HG03354 (cell line): Measurements from ENCODE around the gene DIAPH2.

Experiments
- ATAC-seq: cut with Tn5 transposase; IDR thresholded peaks from one replicate; pipeline ENCODE4 v1.9.1; 2021; ENCODE audit warnings: mild to moderate bottlenecking; ENCODE audit not compliant: unreplicated experiment, poor library complexity, severe bottlenecking

Gene DIAPH2

DNA sequence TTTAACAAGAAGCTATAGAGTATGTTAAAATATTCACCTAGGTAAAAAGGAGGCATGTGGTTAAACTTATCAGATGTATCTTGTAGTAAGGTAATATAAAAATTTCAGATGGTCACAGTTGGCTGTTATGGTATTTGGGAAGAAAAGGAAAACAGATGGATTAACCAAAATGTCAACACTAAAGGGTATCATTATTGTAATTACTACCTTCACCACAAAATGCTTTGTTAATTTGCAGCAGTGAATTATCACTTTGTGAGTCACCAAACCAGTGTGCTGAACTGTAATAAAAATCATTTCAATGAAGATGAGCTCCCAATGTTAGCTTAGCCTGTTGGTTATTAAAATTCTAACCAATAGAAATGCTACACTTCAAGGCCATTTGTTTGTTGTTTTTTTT lies 432.9 kb downstream of the DIAPH2 start:
- no peak for ATAC-seq

DNA sequence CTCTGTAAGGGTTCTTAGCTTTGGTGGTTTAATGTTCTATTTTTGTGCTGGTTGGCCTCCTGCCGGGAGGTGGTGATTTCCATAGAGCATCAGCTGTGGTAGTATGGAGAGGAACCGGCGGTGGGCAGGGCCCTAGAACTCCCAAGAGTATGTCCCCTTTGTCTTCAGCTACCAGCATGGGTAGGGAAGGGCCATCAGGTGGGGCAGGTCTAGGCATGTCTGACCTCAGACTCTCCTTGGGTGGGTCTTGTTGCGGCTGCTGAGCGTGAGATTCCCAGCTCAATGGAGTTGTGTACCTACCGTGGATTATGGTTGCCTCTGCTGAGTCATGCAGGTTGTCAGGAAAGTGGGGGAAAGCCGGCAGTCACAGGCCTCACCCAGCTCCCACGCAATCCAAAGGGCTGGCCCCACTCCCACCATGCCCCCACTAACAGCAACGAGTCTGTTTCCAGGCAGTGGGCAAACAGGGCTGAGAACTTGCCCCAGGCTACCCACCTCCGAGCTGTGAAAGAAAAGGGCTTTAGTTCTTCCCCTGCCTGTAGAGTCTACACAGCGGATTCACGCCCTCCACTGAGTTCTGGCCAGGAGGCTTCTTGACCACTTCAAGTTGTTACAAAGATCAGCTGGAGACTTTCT lies 434.9 kb downstream of the DIAPH2 start:
- no peak for ATAC-seq

DNA sequence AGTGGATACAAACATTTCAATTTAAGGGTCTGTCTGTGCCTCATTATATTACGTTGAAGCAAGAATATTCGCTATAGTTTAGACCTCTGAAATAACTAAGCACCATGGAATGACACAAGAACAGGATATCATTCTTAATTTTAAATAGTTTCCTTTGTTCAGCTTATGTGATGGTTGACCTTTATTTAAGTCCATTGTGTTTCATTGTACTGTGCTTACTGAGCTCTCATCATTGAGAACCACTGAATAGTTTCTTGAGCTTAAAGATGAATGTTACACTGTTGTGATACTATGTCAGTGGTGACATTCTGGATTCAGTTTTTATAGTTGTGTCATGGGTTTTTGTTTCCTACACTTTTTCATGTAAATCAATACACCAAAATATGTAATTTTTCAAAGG lies 438.4 kb downstream of the DIAPH2 start:
- ATAC-seq = no peak

DNA sequence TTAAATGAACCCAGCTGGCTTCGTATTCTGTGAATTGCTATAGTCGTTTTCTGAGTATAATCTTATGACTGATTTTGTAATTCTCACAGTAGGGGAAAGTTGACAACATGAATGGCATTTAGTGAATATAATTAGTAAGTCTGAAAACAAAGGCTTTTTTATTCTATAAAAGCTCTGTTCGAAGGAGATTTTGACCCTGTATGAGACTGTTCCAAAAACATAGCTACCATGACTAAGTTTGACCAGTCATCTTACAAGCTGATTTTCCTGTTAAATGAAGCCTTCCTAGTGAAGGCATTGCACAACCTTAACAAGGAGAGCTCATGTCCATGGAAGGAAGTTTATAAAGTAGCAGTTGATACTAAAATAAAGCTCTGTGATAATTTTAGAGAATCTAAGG lies 441.4 kb downstream of the DIAPH2 start:
- ATAC-seq = no peak

DNA sequence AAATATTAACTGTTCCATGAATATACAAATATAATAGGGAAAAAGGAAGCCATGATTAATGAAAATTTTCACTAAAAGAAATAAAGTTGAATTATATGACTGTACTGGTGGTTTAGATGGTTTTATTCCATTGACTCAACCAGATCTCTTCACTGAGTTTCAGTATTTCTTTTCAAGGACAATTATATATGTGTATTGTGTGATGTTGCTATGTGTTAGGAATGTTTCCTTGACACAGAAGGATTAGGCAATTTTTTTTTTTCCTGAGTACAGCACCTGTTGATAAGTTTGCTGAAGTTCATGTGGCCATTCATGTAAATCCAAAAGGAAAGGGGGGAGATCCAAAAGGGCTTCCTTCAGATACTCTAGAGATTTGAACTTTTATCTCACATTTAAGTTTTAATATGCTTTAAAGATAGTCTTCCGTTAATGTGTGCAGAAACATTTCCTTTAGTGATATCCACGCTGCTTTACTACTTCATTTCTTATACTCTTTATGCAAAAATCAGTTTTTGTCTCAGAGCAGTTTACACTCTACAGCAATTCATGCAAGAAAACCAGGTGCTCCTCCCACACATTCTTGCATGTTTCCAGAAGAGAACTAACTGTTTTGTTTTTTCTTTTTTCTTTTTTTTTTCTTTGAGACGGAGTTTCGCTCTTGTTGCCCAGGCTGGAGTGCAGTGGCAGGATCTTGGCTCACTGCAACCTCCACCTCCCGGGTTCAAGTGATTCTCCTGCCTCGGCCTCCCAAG lies 448.2 kb downstream of the DIAPH2 start:
- ATAC-seq = peak; percentile 62

DNA sequence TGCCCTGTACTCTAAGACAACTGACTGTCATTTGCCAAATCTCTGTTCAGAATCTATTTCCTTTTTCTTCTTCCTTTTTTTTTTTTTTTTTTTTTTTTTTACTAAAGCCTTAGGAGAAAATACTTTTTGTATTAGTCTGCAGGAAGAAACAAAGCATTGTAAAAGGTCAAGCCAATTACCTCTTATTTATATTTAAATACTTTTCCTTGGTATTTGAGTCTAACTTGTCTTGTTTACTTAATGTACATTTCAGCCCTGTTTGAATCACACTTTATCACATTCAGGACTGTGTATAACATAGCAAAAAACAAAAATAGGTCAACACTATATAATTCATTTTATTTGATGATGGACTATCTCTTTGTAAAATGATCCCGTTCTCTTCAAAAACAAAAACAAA lies 461.3 kb downstream of the DIAPH2 start:
- no peak for ATAC-seq

DNA sequence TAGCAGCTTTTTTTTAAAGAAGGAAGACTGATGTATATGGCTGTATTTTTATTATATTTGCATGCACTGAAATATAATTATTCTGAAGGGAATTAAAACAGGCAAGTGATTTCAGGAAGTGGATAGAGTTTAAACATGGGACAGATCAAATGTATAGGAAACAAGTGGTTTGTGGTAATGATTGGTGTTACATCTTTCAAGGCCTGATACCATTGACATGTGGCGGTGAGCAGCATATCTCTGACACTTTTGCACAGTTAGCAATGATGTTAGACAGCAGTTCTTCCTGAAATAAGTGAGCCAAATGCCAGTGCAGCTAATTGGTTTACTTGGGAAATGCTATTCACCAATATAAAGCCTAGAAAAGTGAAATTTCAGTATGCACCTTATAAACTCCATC lies 471.2 kb downstream of the DIAPH2 start:
- no peak for ATAC-seq

DNA sequence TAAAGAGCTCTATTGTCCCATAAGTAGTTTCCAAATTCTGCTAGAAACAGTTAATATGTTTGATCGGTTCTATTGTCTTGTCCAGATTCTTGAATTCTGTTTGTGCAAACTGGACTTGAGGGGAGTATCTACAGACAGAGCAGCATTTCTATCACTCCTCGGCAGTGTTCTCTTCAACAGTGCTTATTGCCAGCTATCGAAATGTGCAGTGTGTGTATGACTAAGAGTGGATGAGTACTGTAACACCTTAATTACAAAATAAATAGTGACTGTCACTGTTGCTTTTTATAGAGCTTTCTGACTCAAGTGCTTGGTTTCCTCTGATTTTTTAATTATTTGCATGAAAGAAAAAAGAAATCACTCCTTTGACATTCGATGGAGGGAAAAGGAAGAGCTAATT lies 473.6 kb downstream of the DIAPH2 start:
- ATAC-seq = no peak

DNA sequence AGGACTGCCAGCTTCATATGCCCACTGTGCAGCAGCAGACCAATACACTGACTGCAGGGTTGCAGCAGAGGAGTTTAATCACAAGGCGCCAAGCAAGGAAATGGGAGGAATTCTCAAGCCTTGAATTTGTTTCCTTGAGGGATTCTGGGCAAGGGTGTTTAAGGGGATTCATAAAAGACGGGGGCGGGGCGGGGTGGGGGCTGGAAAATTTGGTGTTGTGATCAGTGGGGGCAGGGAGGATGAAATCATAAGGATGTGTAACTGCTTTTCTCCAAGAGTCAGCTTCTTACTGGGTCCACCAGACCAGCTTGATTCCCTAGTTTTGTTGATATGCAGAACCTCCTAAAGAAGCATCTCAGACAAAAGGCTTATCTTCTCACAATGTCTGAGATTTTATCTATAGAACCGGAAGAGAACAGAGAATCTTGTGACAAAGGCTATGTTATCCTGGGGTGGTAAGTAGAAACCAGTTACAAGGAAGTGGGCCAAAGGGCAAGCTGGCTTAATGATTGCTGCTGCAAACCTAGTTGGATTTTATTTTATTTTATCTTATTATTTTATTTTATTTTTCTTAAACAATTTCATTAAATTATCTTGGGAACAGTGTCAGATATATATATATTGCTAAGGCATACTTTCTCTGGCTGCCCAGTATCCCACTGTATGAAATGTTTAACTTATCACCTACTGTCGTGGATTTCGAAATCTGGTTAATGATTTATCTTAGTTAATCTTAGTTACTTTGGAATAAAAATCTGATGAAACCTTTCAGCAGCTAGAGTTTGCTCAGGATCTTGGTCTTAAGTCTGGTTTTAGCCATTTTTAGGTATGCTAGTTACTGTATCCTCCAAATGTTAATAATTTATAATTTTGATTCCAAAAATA lies 475.5 kb downstream of the DIAPH2 start:
- no peak for ATAC-seq

DNA sequence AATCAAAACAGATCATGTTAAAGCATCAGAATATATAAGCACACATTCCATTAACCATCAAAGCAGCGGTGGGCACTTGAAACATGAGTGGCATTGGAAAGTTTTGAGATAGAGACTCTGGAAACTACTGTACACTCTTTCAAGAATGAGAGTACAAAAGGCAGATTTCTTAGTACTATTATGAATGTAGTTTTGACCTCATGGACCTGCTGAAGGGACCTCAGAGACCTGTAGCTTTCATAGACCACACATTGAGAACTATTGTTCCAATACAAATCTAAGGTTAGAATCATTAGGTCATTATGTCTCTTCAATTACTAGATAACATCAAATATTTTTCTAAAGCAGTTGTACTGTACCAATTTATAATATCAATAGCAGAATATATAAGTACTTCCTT lies 482.7 kb downstream of the DIAPH2 start:
- ATAC-seq = peak; percentile 55

DNA sequence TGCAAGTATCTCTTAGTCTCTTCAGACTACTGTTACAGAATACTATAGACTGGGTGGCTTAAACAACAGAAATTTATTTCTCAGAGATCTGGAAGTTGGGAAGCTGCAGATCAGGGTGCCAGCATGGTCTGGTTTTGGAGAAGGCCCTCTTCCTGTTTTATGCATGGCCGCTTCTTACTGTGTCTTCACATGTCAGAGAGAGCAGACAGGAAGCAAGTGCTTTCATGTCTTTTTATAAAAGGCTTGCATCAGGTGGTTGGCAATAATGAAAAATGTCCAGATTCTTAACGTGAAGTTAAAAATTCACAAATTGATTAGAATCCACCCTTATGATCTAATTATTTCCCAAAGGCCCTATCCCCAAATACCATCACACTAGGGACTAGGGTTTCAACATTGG lies 484.0 kb downstream of the DIAPH2 start:
- ATAC-seq = no peak

DNA sequence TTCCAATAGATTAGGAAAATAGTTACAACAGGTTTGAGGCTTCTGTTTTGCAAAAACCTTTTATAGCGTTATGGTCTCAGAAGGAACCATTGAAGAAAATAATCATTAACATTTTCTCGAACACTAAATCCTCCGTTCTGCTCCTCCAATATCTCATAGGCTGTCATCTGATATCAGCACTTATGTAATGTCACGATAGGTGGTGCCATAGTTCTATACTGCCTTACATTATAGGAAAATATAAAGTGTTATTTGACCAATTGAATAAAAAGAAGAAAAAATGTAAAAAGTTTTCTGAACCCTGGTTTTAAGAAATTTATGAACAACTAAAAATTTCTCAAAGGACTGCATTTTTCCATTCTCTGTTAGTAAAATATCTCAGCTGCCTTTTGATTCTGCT lies 490.5 kb downstream of the DIAPH2 start:
- no peak for ATAC-seq

DNA sequence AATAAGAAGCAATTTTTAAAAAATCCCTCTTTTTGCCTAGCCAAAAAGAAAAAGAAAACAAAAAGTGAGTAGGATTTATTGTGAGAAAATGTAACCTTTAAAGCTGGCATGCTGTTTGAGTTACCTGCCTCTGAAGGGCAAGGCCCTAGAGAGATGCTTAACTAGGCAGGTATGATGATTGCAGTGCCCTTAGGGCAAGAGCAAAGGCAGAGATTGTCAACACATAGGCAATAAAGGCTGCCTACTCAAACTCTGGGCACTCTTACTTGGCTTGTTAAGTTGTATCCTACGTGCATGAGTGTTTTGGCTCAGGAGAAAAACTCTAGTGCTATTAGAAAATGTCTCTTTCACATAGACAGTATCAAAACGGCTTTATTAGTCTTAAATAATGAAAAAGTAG lies 505.0 kb downstream of the DIAPH2 start:
- ATAC-seq = no peak

DNA sequence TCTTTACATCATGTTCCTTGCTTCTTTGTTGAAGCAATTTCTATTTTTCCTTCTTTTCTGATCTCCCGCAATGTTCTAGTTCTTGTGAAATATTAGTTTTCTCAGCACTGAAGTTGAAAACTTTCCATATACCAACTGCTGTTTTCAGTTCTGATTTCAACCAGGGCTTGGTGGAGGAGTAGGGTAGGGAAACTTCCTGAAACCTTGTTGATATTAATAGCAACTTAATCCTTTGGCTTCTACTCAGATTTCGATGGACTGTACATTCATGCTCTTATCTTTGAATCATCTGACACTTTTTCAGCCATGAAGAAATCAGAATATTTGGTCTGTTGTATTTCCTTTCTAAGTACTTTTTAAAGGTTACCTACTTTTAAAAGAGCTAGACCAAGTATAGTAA lies 514.9 kb downstream of the DIAPH2 start:
- ATAC-seq = no peak

DNA sequence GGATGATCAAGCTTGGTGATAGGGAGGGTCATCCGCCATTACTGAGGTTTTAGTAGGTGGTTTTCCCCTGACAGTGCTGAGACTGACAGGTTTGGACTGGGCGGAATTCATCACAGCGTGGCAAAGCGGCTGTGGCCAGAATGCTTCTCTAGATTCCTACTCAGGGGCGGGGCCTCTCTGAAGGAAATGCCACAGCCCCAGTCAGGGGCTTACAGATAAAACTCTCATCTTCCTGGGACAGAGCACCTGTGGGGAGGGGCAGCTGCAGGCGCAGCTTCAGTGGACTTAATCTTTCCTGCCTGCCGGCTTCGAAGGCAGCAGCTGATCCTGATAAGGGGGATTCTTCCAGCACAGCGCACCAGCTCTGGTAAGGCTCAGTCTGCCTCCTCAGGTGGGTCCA lies 515.8 kb downstream of the DIAPH2 start:
- no peak for ATAC-seq

DNA sequence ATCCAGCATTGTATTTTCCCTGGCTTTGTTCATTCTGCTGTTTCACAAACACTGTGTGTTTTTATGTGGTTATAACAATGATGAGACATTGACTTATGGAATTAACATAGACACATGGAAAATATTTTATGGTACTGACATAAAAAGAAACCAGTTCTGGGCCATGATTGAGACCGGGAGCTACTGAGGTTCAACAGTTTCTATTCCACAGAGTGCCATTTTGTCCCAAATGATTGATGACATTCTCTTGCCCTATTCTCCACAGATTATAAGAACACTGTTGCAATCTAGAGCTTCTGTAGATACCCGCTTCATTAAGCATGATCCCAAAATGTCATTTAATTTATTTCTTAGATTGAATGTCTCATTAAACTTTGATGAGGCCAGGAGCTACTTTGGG lies 525.9 kb downstream of the DIAPH2 start:
- ATAC-seq = no peak

DNA sequence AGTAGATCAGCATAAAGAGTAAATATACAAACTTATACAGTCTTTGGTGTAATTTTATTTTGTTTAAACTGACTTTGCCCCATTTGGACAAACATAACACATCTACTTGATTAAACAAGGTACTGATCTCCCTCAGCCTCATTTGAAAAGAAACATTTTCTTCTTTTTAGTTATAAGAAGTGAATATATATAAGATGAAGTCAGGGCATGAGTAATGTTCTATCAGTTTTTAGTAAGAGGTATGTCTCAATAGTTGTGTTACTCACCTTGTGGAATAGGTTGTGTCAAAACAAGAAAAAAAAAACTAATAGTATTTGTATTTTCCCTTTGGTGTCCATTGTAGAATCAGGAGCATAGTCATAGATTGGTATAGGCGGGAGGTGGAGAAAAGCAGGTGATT lies 526.4 kb downstream of the DIAPH2 start:
- ATAC-seq = no peak

DNA sequence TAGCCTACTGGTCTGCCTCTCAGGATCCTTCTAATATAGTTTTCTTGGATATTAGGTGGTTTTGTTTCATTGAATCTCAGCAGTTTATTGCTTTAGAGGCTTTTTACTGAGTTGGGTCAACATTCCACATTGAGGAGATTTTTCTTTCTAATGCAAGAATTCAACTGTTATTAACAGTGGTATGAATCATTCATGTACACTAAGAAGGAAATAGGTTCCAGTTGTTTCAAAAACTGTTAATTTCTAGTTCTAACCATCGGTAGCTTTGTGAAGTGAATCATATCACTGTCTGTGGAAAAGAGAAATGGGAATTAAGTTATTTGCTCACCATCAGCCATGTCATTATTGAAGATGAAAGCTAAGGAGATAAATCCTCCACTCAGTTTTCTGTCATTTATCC lies 530.5 kb downstream of the DIAPH2 start:
- no peak for ATAC-seq

DNA sequence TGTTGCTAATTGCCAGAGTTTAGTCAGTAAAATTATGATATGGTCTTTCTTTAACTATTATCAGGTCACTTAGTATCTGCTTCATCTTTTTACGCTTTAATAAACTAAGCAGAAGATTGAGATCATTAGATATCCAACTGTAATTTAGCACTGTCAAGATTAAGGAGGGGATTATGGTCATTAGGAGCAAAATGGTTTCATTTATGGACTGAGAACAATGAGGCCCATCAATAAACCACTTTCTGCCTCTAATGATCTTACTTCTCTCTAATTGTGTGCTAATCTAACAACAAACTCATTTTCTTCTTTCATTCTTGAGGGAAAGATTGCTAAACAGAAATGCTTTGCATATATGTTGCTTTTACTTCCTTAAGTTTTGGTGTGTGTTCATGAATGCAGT lies 539.5 kb downstream of the DIAPH2 start:
- ATAC-seq = no peak

DNA sequence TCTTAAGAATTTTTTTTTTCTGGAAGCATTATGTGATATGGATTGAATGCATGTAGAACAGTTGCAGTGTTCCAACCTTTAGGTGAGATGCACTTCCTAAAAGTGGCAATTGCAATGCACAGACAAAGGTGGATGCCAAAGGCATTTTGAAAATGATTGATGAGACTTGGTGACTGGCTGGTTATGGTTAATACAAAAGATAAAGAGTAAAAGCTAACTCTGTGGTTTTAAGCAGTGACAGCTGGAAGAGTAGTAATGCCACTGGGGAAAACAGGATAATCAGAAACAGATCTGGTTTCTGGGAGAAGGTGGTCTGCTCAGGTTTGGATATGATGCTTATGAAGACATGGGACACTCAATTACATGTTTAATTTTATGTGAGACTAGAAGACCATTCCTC lies 544.7 kb downstream of the DIAPH2 start:
- ATAC-seq = no peak

DNA sequence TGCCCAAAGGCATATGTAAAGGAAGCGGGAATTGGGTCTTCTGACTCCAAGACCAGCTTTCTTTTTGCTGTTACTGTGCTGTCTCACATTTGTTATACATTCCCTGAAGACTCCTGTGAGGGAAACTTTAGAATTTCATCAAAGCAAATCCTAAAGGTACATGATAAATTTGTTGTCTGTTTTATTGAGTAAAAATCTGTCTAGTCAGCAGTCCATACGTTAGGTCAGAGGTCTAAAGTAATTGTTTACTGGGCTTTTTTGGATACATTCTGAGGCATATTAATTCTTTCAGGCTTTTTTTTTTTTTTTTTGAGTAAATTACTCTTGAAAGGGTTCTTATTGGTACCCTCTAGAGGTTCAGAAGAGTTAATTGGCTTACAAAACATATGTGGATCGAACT lies 546.3 kb downstream of the DIAPH2 start:
- no peak for ATAC-seq
